ENCODE data around the gene SYNE4.
"Not testable (repeated sequence)": the region's sequence is repeated elsewhere in the genome, so short reads cannot be mapped to it uniquely, and the experiment has no call there.

The SYNE4 gene

GRCh38 chr19:36008336-36008978, at the start of gene SYNE4:
SYNE4 (minus strand) TSS chr19:36008813; CDS start chr19:36008681, 132 bp downstream.
- no peak for DNase-seq

DNA sequence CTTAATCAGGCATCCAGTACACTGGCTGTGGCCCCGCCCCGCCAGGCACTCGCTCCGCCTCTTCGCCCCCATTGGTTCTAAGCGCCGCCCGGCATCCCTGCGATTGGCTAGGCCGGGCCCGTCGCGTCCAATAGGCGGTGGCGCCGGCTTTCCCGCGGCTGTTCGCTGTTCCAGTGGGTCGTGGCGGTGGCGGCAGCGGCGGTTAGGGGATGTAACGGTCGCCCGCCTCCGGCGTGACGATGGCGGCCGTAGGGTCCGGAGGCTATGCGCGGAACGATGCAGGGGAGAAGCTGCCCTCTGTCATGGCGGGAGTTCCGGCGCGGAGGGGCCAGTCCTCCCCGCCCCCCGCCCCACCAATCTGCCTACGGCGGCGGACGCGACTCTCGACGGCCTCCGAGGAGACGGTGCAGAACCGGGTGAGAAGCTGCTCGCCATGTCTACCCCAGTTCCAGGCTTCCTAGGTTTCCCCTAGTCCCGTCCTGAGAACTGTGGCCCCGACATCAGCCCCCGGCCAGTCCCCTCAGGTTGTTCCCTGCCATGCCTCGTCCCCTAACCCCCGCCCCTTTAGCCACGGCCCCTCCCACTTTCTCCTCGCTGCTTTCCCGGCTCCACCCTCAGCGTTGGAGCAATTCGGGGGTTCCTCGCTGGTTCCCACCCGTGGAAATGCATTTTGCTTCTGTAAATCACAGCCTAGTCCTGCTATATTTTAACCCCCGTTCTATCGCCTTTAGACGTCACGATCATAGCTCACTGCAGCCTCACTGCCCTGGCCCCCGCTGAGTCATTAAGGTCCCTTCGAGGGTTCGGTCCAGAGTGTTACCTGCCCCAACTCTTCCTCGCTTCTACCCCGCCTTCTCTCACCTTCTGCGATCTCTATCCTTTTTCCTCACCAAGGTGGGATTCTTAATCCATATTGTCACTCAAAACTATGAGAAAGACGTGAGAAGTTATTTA, 46.4 kb upstream of the SYNE4 start, which contains the start of gene WDR62:
TSS of gene WDR62 (plus strand) at position 165 of the 954 bp plus-strand sequence. CDS start at position 240, 75 bp downstream.
- DNase-seq, result peak; percentile 92 to 95

GRCh38 chr19:36054119-36054732, 45.6 kb upstream of the SYNE4 start, which contains the start of gene THAP8:
THAP8 (minus strand) TSS chr19:36054285; CDS start chr19:36054217, 68 bp downstream.
- DNase-seq, result peak; percentile 100

- no peak for DNase-seq
Measured at GRCh38 chr19:36051637-36052036, 43.0 kb upstream of the SYNE4 start.

- no peak for DNase-seq
Measured at GRCh38 chr19:36051236-36051635, 42.6 kb upstream of the SYNE4 start.

- no peak for DNase-seq
Measured at GRCh38 chr19:36049080-36049698, 40.6 kb upstream of the SYNE4 start.

- DNase-seq, result no peak
Measured at GRCh38 chr19:36047835-36048234, 39.2 kb upstream of the SYNE4 start.

DNA sequence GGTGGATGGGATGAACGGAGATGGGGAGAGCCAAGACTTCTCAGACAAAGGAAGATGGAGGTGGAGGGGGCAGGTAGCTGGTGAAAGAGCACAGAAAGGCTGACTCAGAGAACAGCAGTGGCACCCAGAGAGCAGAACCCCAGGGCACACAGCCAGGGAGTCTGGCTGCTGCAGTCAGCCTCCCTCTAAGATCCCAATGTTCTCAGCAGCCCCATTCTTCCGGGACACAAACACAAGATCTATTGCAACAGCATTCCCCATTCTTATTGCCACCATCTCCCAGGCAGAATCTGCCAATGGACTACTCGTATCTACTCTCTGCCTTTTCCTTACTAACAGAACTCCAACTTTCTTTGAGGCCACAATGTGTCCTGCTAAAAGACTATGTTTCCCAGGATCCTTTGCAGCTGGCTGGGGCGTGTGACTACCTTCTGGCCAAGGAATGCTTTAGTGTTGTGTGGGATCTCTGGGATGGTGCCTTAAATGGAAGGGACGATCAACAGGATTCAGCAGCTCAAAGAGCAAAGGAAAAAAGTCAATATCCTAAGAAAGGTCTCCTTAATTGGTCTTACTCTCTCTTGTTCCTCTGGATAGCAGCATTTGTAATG, 37.9 kb upstream of the SYNE4 start:
- no peak for DNase-seq

- no peak for DNase-seq
Measured at GRCh38 chr19:36043952-36044351, 35.3 kb upstream of the SYNE4 start.

DNA sequence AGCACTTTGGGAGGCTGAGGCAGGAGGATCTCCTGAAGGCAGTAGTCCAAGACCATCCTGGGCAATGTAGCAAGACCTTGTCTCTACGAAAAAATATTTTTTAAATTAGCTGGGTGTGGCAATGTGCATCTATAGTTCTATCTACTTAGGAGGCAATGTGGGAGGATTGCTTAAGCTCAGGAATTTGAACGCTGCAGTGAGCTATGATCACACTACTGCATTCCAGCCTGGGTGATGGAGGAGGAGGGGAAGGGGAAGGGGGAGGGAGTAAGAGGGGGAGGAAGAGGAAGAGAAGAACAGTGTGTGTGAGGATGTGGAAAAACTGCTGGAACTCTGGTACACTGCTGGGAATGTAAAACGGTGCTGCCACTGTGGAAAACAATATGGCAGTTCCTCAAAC, 33.2 kb upstream of the SYNE4 start:
- DNase-seq, result no peak

DNA sequence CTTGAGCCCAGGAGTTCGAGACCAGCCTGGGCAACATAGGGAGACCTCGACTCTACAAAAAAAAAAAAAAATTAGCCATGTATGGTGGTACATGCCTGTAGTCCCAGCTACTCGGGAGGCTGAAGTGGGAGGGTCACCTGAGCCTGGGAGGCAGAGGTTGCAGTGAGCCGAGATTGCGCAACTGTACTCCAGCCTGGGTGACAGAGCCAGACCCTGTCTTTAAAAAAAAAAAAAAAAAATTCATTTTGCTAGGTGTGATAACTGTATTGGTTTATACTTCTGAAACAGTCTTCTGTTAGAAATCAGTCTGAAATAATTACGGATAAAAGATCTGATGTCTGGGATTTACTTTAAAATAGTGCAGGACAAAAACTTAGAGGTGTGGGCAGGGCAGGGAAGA, 32.5 kb upstream of the SYNE4 start:
- not testable (repeated sequence) for DNase-seq

GRCh38 chr19:36040495-36040894, 31.9 kb upstream of the SYNE4 start:
- DNase-seq, result no peak

DNA sequence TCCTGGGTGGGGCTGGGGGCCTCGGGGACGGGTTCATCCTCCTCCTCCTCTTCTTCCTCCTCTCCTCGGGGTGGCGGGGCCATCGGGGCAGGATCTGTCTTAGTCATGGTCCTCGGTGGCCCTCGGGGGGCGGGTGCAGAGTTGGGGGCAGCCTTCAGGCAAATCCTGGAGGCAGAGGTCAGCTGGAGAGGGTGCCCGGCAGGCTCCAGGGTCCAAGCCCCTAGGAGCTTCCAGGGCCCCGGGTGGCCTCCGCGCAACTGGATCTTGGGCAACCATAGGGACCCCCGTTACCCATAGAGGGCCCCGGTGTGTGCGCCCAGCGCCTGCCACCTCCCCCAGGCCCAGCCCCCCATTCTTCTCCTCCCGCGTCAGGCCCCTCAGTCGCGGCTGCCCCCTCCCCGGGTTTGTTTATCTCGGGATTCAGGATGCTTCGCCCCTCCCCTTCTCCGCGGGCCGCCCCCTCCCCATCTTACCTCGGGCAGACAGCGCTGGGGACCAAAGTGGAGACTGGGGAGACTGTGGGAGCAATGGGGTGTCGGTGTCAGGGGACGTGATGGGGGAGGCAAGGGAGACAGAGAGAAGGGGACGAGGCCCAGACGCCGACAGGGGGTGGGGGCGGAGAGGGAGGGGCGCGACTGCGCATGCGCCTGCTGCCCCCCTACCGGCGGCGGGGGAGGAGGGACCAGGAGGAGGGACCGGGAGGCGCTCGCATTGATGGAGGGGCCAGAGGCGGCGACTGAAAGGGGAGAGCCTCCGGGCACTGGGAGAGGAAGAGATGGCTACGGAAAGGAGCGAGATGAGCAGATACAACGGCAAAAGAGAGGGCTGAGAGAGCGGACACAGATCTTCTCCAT, 23.9 kb upstream of the SYNE4 start, which contains the start of gene CLIP3:
TSS of gene CLIP3 (minus strand) at position 623 of the 854 bp plus-strand sequence. CDS start at position 107, 516 bp downstream.
- DNase-seq, result peak; percentile 35 to 36

DNA sequence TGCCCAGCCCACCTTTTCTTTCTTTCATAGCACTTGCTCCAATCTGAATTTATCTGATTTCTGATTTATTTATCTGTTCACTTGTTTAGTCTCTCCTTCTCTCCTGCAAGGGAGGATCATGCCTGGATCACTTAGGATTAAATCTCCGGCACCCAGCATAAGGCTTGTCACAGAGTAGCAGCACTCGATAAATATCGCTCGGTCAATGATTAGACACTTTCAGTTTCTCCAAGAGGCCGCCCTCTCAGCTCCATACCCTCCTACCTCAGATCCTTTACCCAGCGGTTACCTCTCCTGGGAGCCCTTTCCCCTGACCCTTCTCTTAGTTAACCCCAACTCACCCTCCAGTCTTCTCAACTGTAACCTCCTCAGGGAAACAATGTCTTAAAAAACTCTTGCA, 22.7 kb upstream of the SYNE4 start:
- no peak for DNase-seq

DNA sequence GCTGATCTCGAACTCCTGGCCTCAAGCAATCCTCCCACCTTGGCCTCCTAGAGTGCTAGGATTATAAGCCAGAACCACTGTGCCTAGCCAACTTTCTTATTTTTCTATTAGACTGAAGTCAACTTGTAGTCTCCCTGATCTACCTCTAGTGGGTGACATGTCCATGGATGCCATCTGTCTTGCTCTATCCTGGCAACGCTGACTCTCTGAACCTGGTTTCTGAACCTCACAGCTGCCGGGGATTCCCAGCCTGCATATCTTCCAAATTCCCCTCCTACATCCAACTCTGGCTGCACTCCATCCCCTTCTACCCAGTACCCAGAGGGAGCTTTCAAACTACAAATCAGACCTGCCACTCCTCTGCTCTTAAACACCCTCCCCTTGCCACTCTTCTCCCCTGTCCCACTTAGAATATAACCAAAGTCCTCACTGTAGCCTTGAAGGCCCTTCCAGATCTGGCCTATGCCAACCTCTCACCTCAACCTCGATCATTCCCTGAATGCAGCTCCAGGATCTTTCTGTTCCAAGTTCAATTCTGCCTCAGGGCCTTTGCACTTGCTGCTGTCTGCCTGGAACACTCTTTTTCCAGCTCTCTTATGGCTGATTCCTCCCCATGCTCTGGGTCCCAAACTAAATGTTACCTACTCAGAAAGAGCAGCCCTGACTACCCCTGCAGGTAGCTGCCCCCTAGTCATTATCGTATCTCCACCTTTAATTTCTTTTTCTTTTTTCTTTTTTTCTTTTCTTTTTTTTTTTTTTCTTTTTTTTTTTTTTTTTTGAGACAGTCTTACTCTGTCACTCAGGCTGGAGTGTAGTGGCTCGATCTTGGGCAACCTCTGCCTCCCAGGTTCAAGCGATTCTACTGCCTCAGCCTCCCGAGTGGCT, 21.9 kb upstream of the SYNE4 start:
- no peak for DNase-seq

DNA sequence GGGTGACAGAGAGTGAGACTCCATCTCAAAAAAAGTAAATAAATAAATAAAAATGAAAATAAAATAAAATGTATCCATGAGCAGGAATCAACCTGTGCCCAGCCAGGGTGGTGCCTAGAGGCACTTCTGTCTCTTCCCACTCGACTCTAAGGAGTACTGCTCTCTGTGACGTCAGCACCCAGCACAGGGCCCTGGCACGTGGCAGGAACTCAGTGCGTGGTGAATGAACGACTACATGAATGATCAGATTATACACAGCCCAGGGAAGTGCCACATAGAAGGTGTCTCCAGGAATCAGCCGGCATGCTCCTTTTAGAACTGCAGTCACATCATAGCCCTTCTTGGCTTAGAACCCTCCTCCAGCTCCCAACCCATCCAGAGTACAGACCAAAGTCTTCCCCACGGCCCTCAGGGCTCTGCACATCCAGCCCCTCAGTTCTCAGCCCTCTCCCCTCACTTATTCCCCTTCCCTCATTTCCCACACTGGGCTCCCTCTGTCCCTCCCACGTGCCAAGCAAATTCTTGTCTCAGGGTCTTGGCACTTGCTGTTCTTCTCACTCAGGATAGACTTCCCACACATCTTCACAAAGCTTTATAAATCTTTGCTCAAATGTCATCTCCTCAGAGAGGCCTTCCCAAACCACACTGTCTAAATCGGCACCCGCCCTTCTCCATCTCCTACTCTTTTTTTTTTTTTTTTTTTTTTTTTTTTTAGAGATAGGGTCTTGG, 19.9 kb upstream of the SYNE4 start:
- no peak for DNase-seq

DNA sequence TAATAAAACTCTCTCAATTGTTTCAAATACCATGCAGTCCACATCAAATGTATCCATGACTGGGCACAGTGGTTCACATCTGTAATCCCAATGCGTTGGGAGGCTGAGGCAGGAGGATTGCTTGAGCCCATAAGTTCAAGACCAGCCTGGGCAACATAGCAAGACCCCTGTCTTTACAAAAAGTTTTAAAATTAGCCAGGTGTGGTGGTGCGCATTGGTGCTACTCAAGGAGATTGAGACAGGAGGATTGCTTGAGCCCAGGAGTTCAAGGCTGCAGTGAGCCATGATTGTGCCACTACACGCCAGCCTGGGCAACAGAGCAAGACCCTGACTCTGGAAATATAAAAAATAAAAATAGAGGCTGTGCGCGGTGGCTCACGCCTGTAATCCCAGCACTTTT, 19.1 kb upstream of the SYNE4 start:
- DNase-seq, result no peak

GRCh38 chr19:36026091-36026876, 17.7 kb upstream of the SYNE4 start:
- no peak for DNase-seq

DNA sequence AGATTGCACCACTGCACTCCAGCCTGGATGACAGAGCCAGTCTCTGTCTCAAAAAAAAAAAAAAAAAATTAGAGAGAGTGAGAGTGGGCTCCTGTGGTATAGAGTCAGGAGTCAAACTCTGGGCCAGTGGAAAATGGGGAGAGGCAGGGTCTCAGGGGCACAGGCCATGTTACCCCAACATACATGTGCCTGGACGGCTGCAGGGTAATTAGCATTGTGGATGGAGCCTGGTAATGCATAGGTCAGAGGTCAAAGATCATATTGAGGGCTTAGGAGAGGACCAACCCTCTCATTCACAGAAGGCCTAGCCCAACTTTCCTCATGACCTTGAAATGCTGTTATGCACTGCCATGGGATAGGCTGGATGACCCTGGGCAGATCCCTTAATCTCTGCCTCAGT, 16.9 kb upstream of the SYNE4 start:
- DNase-seq, result no peak
